NCI-H510A (cell line): ENCODE data around the gene ATF7IP.
"Not testable (repeated sequence)": the region's sequence is repeated elsewhere in the genome, so short reads cannot be mapped to it uniquely, and the experiment has no call there.

Source experiments
- DNase-seq: peaks from one replicate; lab custom pipeline; 2025; lab: John Stamatoyannopoulos, UW

Gene ATF7IP

DNA sequence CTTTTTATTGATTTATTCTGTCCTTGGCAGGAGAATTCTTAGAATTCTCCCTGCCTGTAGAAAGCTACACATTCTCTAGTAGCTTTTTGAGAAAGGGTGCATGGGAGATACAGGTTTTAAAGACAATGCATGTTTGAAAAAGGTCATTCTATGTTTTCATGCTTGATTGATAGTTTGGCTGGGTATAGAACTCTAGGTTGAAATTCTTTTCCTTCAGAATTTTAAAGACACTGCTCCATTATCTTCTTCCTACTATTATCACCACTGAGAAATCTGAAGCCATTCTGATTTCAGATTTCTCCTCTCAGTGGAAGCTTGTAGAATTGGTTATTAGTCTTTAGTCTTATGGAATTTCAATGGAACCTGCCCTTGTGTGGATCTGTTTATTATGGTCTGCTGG lies 14.0 kb downstream of the ATF7IP start:
- no peak for DNase-seq

DNA sequence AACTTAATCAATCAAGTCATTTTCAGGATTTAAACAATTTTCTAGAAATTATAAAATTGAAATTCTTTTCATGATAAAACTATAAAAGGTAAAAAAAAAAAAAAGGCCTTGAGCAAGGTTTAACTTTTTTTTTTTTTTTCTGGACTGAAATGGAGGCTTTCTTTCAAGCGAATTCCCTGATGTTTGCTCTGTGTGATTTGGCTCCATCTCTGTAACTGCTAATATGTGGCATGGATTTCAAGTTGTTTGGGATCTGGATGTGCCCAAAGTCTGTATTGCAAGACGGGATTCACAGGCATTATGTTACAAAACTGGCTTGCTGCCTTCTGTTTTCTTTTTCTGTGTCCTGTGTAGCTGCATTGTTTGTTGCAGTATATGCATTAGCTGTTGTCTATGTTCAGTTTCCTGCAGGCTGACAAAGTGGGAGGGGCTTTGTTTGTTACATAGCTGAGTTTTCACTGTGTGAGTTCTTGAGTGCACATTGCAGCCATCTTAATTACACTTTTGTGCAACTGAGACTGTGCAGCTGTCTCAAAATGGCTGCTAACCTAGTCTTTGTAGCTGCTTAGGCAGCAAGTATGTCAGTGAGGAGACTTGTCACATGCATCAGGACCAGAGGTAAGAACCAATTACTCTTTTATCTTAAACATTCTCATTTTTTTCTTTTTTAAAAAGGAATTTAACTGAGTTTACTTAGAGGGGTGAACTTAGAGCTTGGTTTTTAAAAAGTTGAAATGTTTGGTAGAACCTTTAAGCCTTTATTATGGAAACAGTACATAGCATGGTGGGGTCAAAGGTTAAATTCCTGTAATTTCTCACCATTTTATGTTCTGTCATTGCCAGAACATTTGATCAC lies 19.5 kb downstream of the ATF7IP start:
- DNase-seq, result peak; percentile 18

DNA sequence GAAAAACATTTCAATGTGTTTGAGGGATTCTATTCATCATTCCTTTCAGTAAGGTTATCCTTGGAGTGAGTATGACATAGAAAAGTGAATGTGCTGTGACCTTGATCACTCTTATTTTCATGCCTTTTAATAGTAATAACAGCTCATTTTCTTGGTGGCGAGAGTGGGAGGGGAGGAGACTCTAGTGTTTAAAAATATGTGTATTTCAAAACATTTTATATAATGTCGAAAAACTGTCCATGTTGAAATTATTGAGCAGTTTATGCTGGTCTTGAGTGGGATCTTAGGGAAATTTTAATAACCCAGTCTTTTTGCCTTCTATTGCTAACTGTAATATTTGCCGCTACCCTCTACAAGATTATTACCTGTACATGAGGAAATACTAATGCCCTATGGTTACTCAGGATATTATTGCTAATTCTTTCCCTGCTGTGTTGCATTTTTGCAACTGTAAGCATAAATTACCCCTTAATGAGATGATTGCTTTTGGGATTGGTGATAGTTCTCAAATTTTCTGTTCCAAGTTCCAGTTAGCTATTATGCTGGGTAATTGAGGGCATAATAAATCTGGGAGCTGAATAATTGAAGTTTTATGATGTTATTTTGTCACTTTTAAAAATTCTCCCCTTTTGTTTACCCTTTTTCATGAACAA lies 21.9 kb downstream of the ATF7IP start:
- DNase-seq, result no peak

DNA sequence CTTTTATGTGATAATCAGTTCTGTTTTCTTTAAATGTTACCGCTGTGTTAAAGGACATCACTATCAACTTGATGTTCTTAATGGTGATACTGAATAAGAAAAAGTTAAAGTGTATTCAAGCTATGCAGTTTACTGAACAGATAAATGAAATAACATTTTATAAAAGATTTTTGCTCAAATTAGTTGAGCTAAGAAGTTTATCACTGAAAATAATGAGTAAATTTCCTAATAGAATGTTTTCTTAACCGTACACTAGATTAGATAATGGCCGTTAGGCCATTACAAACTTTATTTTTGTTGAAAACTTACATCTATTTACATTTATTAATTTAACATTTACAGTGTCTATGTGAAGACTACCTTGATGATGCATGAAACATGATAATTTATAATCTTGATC lies 25.0 kb downstream of the ATF7IP start:
- no peak for DNase-seq

DNA sequence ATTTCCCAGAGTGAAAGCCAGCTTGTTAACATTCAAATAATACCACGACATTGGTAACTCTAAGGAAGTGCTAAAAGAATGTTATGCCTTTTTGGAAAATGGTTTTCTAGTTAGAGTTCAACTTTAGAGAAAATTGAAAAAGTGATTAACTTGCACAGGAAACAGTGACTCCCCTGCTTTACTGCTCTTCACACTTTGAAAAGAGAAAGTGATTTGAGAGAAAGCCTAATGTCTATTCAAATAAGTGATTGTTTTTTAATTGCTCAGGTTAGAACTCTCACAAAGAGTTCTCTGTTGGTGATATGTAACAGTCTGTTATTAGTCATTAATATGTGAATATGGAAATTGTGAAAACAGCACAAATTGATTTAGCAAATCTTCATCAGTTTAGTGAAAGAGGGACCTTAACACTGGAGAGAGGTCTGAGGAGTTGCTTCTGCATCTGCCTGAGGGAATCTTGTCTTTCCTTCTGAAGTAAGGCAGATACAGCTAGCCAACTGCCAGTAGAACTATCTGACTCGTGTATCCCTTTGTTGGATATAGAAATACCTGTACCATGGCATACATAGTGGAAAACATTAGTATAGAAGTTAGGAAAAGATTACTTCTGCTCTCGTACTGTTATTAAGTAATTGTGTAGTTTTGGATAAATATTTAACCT lies 25.5 kb downstream of the ATF7IP start:
- no peak for DNase-seq

DNA sequence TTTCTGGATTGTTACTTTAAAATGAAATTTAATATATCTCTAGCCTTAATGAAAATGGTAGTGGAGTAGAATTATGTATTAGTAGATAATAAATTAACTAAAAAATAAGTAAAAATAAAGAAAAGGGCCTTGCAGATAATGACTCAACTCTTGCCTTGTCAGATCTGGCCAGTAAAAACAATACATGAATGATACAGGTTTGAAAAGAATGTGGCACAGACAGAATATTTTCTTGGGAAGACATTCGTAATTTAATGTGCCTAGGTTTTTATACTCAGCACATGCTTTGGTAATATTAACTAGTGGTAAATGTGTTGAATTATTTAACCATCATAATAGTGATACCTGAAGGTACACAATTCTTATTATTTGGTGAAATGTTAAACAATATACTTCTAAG lies 28.3 kb downstream of the ATF7IP start:
- DNase-seq, result no peak

DNA sequence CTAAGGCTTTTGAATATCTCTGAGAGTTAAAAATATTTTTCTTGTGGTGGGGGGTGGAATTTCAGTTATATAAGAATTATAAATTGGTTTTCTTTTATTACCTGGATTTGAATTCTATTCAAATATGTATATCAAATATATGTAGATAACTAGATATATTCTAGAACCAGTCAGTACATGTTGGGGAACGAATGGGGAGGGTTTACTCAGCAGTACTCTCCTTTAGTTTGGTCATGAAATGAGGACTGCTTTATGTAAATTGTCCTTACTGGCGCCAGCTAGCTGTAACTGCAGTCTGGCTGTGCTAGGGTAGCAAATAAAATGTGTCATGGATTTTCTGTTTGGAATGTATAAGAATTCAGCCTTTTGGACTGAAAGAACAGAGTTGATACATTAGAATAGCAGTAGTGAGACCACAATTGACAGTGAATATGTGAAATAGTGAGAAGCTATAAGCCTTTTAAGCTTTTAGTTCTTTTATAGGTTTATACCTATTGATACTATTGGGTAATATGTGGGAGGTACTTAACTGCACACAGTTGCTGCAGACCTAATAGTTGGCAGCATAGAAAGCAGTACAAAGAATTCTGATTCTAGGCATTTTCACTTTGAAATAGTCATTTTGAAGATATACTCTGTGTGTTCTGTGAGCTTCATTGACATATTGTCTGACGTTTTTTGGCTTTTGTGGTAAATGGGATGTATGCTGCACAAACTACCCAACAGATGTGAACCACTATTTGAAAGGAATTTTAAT lies 29.0 kb downstream of the ATF7IP start:
- peak; percentile 28 for DNase-seq

DNA sequence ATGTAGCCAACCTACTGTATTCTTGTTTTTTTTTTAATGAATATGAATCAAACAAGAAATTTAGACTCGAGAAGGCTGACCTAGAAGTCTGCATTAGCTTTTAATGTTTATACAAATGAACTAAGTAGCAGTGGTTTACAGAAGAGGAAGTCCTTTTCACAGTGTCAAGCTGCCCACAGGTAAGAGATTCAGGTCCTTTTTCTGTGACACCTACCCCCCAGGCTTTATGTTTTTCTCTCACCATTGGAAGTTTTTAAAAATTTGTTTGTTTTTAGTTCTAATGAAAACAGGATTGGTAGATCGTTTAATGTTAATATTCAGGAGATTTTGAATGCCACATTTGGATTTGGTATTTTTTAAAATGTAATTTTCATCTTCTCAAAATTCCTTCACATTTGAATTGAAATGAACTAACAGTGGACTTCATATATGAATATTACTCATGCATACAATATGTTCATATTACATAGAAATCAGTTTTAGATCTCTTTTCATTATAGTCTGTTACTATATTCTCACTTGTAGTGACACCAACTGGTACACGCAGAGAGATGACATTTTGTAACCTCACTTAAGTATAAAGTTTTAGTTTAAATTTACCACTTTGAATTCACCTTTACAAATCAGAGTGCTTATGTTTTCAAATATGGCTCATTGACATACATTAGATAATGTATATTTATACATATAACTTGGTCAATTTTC lies 29.7 kb downstream of the ATF7IP start:
- no peak for DNase-seq

DNA sequence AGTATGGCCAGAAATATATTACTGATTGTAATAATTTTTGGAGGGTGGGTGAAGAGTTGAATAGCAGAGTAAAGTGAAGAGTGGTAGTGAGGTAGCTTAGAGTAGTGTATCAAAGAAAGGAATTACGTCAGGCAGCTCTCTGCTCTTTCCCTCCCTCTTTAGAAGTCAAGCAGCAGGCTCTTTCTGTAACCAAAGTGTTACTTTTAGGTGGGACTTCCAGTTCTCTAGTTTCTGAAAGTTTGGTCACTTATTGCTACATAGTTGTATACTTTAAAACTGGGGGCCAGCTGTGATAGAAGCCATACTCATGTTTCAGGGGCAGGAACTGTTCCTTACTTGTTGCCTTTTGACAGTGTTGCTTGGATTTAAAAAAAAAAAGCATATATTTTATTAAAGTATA lies 30.6 kb downstream of the ATF7IP start:
- DNase-seq, result no peak

DNA sequence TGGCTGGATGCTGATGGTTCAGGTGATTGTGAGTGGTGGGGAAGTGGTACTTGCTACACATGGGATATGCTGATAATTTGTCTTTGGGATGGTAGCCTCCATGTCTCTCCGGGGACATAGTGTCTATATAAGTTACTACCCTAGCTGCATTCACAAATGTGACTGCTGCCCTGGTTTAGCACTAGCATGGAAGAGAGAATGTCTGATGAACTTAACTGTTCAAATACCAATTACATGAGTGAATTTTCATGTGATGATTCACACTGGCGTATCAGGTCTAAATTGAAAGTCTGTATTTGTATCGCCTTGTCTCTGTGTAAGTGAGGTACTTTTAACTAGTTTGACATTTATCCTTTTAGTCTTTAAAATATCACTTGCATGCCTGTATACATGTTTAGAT lies 34.4 kb downstream of the ATF7IP start:
- DNase-seq, result no peak

DNA sequence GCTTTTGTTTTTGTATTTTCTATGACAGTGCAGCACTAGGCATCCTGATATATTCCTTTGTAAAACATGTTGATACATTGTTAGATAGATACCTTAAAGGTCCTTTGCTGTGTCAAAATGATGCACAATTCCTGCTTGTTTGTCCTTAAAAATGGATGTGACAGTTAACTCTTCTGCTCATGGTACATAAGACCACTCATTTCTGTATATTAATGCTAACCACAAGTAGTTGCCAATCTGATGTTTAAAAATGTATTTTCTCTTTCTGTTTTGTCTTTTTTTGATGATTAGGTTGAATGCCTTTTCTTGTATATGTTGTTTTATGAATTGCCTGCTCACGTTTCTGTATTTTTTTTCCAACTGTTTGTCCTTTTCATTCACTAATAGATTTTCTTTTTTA lies 35.1 kb downstream of the ATF7IP start:
- DNase-seq, result no peak

DNA sequence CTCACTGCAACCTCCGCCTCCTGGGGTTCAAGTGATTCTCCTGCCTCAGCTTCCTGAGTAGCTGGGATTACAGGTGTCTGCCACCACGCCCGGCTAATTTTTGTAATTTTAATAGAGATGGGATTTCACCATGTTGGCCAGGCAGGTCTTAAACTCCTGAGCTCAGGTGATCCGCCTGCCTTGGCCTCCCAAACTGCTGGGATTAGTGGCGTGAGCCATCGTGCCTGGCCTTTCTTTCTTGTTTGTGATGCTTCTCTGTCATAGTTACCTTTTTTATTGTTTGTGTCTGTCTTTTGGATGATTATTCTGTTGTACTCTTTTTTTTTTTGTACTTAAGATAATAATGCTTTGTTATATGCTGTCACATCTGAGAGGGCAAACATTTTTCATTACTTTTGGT lies 35.8 kb downstream of the ATF7IP start:
- DNase-seq, result not testable (repeated sequence)

DNA sequence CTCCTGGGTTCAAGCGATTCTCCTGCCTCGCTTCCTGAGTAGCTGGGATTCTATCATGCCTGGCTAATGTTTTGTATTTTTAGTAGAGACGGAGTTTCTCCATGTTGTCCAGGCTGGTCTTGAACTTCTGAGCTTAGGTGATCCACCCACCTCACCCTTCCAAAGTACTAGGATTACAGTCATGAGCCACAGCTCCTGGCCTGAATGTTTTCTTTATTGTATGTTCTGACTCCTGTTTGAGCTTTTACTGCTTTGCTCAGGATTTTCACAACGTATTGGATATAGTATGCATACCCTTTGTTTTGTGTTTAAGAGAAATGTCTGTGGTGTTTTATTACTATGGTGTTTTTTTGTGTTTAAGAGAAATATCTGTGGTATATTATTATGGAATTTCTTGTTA lies 37.2 kb downstream of the ATF7IP start:
- DNase-seq, result no peak

DNA sequence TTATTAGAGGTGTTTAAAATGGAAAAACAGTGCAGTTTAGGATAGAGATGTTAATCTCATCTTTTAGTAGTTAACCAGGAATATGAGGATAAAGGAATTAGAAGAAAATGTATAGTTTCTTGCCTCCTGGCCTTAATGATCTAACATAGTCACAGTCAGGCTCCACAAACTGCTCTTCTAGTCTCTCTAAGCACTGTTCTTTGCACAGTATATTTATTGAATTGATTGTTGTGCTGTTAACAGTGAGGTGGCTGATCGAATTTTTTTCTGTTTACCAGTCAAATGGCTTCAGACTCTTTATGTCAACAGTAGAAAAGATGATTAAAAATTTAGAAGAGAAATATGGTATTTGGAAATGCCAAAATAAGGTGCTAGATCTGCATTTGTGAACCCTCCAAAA lies 37.8 kb downstream of the ATF7IP start:
- DNase-seq, result no peak

DNA sequence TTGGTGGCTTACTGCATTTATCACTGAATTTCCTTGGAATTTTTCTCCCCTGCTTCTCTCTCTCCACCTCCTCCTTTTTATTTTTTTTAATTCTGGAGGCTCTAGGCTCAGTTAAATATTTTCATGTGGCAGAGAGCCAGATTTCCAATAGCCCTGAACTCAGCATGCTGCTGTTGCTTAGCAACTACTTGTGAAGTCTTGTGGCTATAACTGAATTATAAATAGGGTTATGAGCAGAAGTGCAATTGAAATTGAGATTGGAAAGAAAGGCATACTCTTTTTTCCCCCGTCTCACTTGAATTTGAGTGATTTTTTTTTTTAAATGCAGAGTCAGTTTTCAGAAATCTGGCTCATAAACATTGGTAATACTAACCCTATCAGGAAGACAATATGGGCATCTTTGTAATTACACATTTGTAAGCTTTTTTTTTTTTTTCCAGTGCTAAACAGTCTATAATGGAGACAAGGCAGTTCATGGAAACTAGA lies 38.3 kb downstream of the ATF7IP start:
- DNase-seq, result peak; percentile 41

DNA sequence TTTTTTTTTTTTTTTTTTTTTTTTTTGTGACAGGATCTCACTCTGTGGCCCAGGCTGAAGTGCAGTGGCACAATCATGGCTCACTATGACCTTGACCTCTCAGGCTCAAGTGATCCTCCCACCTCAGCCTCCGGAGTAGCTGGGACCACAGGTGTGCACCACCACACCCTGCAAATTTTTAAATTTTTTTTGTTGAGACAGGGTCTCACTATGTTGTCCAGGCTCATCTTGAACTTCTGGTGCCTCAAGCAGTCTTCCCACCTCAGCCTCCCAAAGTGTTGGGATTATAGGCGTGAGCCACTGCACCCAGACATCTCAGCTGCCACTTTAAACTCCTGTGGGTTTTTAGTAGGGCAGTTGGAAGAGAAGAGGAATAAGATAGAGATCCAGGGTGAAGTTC lies 39.9 kb downstream of the ATF7IP start:
- DNase-seq, result not testable (repeated sequence)

DNA sequence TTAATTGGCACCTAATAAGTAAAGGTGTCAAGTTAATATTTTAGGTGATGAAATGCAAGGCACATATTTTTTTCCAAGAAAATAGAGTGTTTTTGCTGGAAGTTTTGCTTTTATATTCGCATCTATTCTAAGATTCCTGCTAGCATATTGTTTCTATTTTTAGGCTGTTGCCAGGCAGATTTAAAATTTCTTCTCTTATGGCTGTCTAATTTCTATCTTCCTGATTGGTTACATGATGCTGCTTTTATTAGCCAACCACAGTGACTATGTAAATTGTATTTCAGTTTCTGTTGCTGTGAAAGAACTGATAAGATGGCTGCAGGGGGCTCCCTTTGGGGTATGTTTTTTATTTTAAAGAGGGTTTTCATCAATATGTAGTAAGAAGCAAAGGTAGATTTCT lies 42.7 kb downstream of the ATF7IP start:
- DNase-seq, result no peak

DNA sequence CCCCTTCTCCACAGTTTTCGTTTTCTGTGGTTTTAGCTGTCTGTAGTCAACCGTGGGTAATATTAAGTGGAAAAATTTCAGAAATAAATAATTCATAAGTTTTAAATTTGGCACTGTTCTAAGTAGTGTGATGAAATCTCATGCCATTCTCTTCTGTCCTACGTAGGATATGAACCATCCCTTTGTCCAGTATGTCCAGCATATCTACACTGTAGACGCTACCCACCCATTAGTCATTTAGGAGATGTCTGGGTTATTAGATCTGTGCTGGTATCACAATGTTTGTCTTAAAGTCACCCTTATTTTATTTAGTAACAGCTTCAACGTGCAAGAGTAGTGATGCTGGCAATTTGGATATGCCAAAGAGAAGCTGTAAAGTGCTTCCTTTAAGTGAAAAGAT lies 44.7 kb downstream of the ATF7IP start:
- no peak for DNase-seq

DNA sequence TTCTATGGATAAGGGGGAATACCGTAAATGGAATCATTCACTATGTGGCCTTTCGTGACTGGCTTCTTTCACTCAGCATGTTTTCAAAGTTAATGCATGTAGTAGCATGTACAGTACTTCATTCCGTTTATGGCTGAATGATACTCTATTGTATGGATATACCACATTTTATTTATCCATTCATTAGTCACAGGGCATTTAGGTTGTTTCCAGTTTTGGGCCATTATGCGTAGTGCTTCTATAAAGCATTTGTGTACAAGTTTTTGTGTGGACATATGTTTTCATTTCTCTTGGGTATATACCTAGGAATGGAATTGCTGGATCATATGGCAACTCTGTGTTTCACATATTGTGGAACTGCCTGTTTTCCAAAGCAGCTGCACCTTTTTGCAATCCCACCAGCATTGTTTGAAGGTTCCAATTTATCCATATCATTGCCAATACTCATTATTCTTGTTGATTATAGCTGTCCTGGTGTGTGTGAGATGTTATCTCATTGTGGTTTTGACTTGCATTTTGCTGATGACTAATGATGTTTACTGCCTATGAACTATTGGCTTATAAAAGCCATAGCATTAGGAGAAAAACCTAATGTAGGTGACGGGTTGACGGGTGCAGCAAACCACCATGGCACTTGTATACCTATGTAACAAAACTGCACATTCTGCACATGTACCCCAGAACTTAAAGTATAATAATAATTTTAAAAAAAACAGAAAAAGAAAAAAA lies 45.5 kb downstream of the ATF7IP start:
- DNase-seq, result no peak

DNA sequence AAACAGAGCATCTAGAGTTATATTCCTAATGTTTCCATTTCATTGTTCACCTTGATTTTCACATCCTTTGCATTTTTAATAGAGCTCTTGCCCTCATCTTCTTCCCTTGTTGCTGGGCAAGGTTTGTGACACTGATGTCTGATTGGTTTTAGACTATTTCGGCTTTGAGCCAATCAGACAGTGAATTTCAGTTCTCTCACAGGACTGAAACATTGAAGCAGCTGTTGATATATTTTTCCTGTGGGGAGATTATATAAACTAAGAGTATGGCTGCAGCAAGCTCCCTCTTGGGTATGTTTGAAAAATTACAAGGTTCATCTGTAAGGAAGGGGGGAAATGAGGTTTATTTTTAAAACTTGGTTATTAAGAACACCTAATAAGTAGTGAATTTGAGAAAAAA lies 51.2 kb downstream of the ATF7IP start:
- no peak for DNase-seq

DNA sequence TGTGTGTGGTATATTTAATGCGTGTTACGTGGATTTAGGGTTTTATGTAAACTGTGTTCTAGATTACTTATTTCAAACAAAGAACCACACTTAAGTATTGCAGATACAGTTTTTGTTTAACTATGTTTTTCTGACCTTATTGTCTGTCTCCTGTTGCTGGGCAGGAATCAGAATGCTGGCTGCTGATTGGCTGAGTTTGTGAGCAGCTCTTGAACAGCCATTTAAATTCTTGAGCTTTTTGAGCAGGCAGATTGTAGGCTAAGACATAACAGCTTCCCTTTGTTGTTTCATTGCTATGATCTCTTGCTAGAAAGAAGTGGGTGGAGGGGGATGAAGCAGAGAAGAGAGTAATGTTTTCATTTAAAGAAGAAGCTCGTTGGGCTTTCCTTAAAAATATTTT lies 52.2 kb downstream of the ATF7IP start:
- DNase-seq, result no peak
